IPS DF 6.9 (cell line): ENCODE measurements around the gene LRRIQ3.

Experiments used
- DNase-seq: peaks from one replicate; pipeline ENCODE4 v3.0.0-alpha.2; 2013; ENCODE audit warnings: low read depth, low spot score
- H3K27ac ChIP-seq: one replicate; pipeline ENCODE4 v1.5.1; 2013; ENCODE audit warnings: low read length, control low read depth
- H3K27me3 ChIP-seq: 2 replicates; pipeline ENCODE4 v1.6.1; 2013; ENCODE audit warnings: mild to moderate bottlenecking, low read length; ENCODE audit not compliant: control insufficient read depth, insufficient read depth
- H3K36me3 ChIP-seq: 2 replicates; pipeline ENCODE4 v1.6.1; 2013; ENCODE audit warnings: low read length; ENCODE audit not compliant: control insufficient read depth, insufficient read depth
- H3K4me1 ChIP-seq: 2 replicates; pipeline ENCODE4 v1.6.1; 2013; ENCODE audit warnings: low read length; ENCODE audit not compliant: control insufficient read depth, insufficient read depth
- H3K4me3 ChIP-seq: 2 replicates; pipeline ENCODE4 v1.5.1; 2013; ENCODE audit warnings: mild to moderate bottlenecking, low read length
- H3K9me3 ChIP-seq: 2 replicates; pipeline ENCODE4 v1.6.1; 2013; ENCODE audit warnings: low read length, inconsistent platforms; ENCODE audit not compliant: control insufficient read depth, insufficient read depth
- WGBS: extraction: QIAGEN DNeasy Blood & Tissue Kit; methylation state at CpG from one replicate; pipeline ENCODE4 v1.1.7; 2013; ENCODE audit warnings: mixed read lengths, missing lambda C conversion rate; ENCODE audit not compliant: insufficient read length, insufficient coverage; 5-methylcytosine and 5-hydroxymethylcytosine counted together

LRRIQ3 gene

GRCh38 chr1:74197657-74198552, at the start of gene LRRIQ3, which contains the start of gene FPGT:
TSS of gene LRRIQ3 (minus strand) at chr1:74198176. CDS start at chr1:74183684, 14,492 bp downstream.
TSS of gene FPGT (plus strand) at chr1:74198242. CDS start at chr1:74198279, 37 bp downstream.
- H3K36me3 ChIP-seq = no peaks in the 10 kb centered on the region
- H3K9me3 ChIP-seq = no peaks in the 10 kb centered on the region
- no peaks in the 10 kb centered on the region for H3K4me1 ChIP-seq
- no peak within 1 kb of the TSS for H3K27ac ChIP-seq
- peak within 1 kb of the TSS; percentile 65; the same call in 1 of the 2 replicates for H3K4me3 ChIP-seq
- no peaks in the 10 kb centered on the region for H3K27me3 ChIP-seq
- no CpG with 5 or more reads among the region's 41 CpGs for WGBS
- peak; percentile 75 for DNase-seq

- no peaks in the 10 kb centered on the region for H3K36me3 ChIP-seq
- no peaks in the 10 kb centered on the region for H3K4me1 ChIP-seq
- no peak for DNase-seq
These were observed 48.3 kb upstream of the LRRIQ3 start for GRCh38 chr1:74246315-74246714.

GRCh38 chr1:74245168-74245772, 47.3 kb upstream of the LRRIQ3 start:
- DNase-seq = peak; percentile 35
- Histone ChIP-seq H3K9me3 (no peaks in the 10 kb centered on the region), H3K4me3 (no peak overlapping the region), H3K27me3 (no peaks in the 10 kb centered on the region), H3K36me3 (no peaks in the 10 kb centered on the region), H3K4me1 (no peaks in the 10 kb centered on the region), H3K27ac (no peak overlapping the region)
- no CpG with 5 or more reads among the region's 2 CpGs for WGBS

More at GRCh38 chr1:74246315-74246714, 48.3 kb upstream of the LRRIQ3 start:
- no peak overlapping the region for H3K4me3 ChIP-seq
- WGBS = no CpG with 5 or more reads among the region's 2 CpGs
- no peak overlapping the region for H3K27ac ChIP-seq
- H3K27me3 ChIP-seq = no peaks in the 10 kb centered on the region
- no peaks in the 10 kb centered on the region for H3K9me3 ChIP-seq

GRCh38 chr1:74237787-74238186, 39.8 kb upstream of the LRRIQ3 start:
- H3K4me1 ChIP-seq = no peaks in the 10 kb centered on the region
- H3K27me3 ChIP-seq = no peaks in the 10 kb centered on the region
- no peak for DNase-seq
- WGBS = no CpG with 5 or more reads among the region's 4 CpGs
- no peaks in the 10 kb centered on the region for H3K9me3 ChIP-seq
- no peak overlapping the region for H3K4me3 ChIP-seq
- no peak overlapping the region for H3K27ac ChIP-seq
- H3K36me3 ChIP-seq = no peaks in the 10 kb centered on the region

GRCh38 chr1:74237035-74237434, 39.1 kb upstream of the LRRIQ3 start:
- Histone ChIP-seq H3K36me3 (no peaks in the 10 kb centered on the region), H3K4me3 (no peak overlapping the region), H3K4me1 (no peaks in the 10 kb centered on the region), H3K27ac (no peak overlapping the region), H3K27me3 (no peaks in the 10 kb centered on the region), H3K9me3 (no peaks in the 10 kb centered on the region)
- DNase-seq = no peak
- WGBS = no CpG with 5 or more reads among the region's 1 CpG

GRCh38 chr1:74236440-74236839, 38.5 kb upstream of the LRRIQ3 start:
- Histone ChIP-seq H3K27me3 (no peaks in the 10 kb centered on the region), H3K27ac (no peak overlapping the region), H3K9me3 (no peaks in the 10 kb centered on the region), H3K4me1 (no peaks in the 10 kb centered on the region), H3K4me3 (no peak overlapping the region), H3K36me3 (no peaks in the 10 kb centered on the region)
- WGBS = no CpG with 5 or more reads among the region's 3 CpGs
- DNase-seq = no peak

GRCh38 chr1:74235153-74235552, 37.2 kb upstream of the LRRIQ3 start, which contains the start of gene TNNI3K:
TSS of gene TNNI3K (plus strand) at chr1:74235387. CDS start at chr1:74235452, 65 bp downstream.
- H3K4me3 ChIP-seq = no peak within 1 kb of the TSS
- H3K27me3 ChIP-seq = no peaks in the 10 kb centered on the region
- WGBS = no CpG with 5 or more reads among the region's 2 CpGs
- H3K4me1 ChIP-seq = no peaks in the 10 kb centered on the region
- H3K27ac ChIP-seq = no peak within 1 kb of the TSS
- no peak for DNase-seq
- H3K9me3 ChIP-seq = no peaks in the 10 kb centered on the region
- no peaks in the 10 kb centered on the region for H3K36me3 ChIP-seq

GRCh38 chr1:74223453-74223852, 25.5 kb upstream of the LRRIQ3 start:
- H3K27me3 ChIP-seq = no peaks in the 10 kb centered on the region
- no CpG with 5 or more reads among the region's 3 CpGs for WGBS
- DNase-seq = no peak
- no peaks in the 10 kb centered on the region for H3K9me3 ChIP-seq
- H3K4me1 ChIP-seq = no peaks in the 10 kb centered on the region
- H3K36me3 ChIP-seq = no peaks in the 10 kb centered on the region
- H3K27ac ChIP-seq = no peak overlapping the region
- no peak overlapping the region for H3K4me3 ChIP-seq

- Histone ChIP-seq H3K27ac (no peak overlapping the region), H3K27me3 (no peaks in the 10 kb centered on the region), H3K4me3 (no peak overlapping the region), H3K9me3 (no peaks in the 10 kb centered on the region), H3K4me1 (no peaks in the 10 kb centered on the region), H3K36me3 (no peaks in the 10 kb centered on the region)
- WGBS = no CpG with 5 or more reads among the region's 5 CpGs
- DNase-seq = no peak
These were observed 24.7 kb upstream of the LRRIQ3 start for GRCh38 chr1:74222701-74223100.

- Histone ChIP-seq H3K4me1 (no peaks in the 10 kb centered on the region), H3K9me3 (no peaks in the 10 kb centered on the region), H3K27ac (no peak overlapping the region), H3K36me3 (no peaks in the 10 kb centered on the region), H3K4me3 (no peak overlapping the region), H3K27me3 (no peaks in the 10 kb centered on the region)
- no CpG with 5 or more reads among the region's 1 CpG for WGBS
- no peak for DNase-seq
These were observed 17.3 kb upstream of the LRRIQ3 start for GRCh38 chr1:74215229-74215628.
